ENCODE results near the gene RPL10A. TPM values are rescaled to one million over a fixed set of nuclear protein-coding genes. Genes with fewer than 3 reads are reported as not detected.

Gene RPL10A
- total and polyA plus RNA-seq, 4 donors = 834 to 2,391 (median 1,469) TPM

GRCh38 chr6:35491558-35492257 lies 23.5 kb downstream of the RPL10A start:
- Histone ChIP-seq H3K4me1 (ENCODE audit: control insufficient read depth in 1 of 2, insufficient read depth in 2 of 2, low read length in 2 of 2) (no peaks in the 10 kb centered on the region), H3K36me3 (ENCODE audit: control insufficient read depth in 1 of 2, insufficient read depth in 2 of 2, low read length in 1 of 2) (no peaks in the 10 kb centered on the region), H3K27ac (ENCODE audit: low read depth in 1 of 2, low read length in 2 of 2) (peak overlapping the region; percentile 91 to 92), H3K27me3 (ENCODE audit: control insufficient read depth in 1 of 2, insufficient read depth in 2 of 2, low read length in 1 of 2) (no peaks in the 10 kb centered on the region), H3K4me3 (ENCODE audit: low read length in 2 of 2) (no peak overlapping the region), H3K9me3 (ENCODE audit: control insufficient read depth, low read length) (no peaks in the 10 kb centered on the region)
- 42 to 50% methylated on average over 5 of the region's 5 CpGs for WGBS, 2 donors
- no peak for DNase-seq
- intact Hi-C loops (cut with DNase I) = no loop called here
- no peak for ATAC-seq (ENCODE audit: low FRiP score)

GRCh38 chr6:35492258-35492973 lies 24.2 kb downstream of the RPL10A start:
- H3K4me1 ChIP-seq (ENCODE audit: control insufficient read depth in 1 of 2, insufficient read depth in 2 of 2, low read length in 2 of 2) = no peaks in the 10 kb centered on the region
- 39% methylated on average over 7 of the region's 7 CpGs for WGBS, 2 donors
- ATAC-seq (ENCODE audit: low FRiP score) = no peak
- DNase-seq = no peak
- no peaks in the 10 kb centered on the region for H3K27me3 ChIP-seq (ENCODE audit: control insufficient read depth in 1 of 2, insufficient read depth in 2 of 2, low read length in 1 of 2)
- H3K9me3 ChIP-seq (ENCODE audit: control insufficient read depth, low read length) = no peaks in the 10 kb centered on the region
- peak overlapping the region; percentile 21 to 92 for H3K27ac ChIP-seq (ENCODE audit: low read depth in 1 of 2, low read length in 2 of 2)
- intact Hi-C loops (cut with DNase I) = no loop called here
- no peak overlapping the region for H3K4me3 ChIP-seq (ENCODE audit: low read length in 2 of 2)
- no peaks in the 10 kb centered on the region for H3K36me3 ChIP-seq (ENCODE audit: control insufficient read depth in 1 of 2, insufficient read depth in 2 of 2, low read length in 1 of 2)

DNA sequence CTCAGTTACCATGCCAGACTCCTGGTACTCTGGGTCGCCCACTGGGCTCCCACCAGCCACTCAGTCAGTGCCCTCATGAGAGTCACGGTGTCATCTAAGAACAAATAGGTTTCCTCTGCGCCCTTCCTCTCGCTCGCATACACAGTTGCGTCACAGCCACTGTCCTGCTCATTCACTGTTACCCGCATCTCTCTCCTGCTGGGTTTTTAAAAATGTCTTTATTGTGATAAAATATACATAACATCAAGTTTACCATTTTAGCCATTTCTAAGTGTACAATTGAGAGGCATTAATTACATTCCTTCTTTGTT lies 24.7 kb downstream of the RPL10A start:
- intact Hi-C loops (cut with DNase I) = no loop called here
- H3K4me3 ChIP-seq (ENCODE audit: low read length in 2 of 2) = no peak overlapping the region

DNA sequence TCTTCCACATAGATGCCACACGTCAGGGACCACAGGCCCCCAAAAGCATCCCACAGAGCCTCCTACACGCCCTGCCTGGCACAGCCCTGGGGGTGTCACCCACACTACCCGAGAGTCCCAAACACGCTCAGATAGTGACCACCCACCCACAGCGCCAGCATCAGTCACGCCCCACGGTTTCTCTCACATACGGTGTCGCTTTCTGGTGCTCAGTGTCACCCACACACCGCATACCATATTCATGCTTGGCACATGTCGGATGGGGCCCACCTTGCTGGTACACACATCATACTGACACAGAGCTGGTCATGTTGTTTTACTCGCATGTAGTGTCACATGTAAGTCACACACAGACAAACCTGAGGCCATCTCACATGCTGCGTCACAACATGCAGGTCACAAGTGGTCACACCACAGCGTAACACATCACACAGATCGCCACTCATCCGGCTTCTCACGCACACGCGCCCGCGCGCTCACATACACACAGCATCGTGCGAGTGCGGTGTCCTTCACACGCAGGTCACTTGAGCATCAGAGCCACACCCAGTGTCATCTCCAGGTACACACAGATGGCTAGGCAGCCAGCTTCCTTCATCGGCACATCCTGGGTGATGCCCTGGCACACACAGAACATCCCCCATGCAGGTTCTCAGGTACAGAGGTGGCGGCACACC lies 25.2 kb downstream of the RPL10A start:
- WGBS, 2 donors = 76 to 83% methylated on average over 28 of the region's 28 CpGs
- DNase-seq (peak in 1 of 2 donors; percentile 26), ATAC-seq (ENCODE audit: low FRiP score) (no peak)
- Histone ChIP-seq H3K36me3 (ENCODE audit: control insufficient read depth in 1 of 2, insufficient read depth in 2 of 2, low read length in 1 of 2) (no peaks in the 10 kb centered on the region), H3K27me3 (ENCODE audit: control insufficient read depth in 1 of 2, insufficient read depth in 2 of 2, low read length in 1 of 2) (no peaks in the 10 kb centered on the region), H3K4me3 (ENCODE audit: low read length in 2 of 2) (no peak overlapping the region), H3K4me1 (ENCODE audit: control insufficient read depth in 1 of 2, insufficient read depth in 2 of 2, low read length in 2 of 2) (no peaks in the 10 kb centered on the region), H3K27ac (ENCODE audit: low read depth in 1 of 2, low read length in 2 of 2) (no peak overlapping the region), H3K9me3 (ENCODE audit: control insufficient read depth, low read length) (no peaks in the 10 kb centered on the region)
- intact Hi-C loops (cut with DNase I) = no loop called here

More for the DNA sequence above, 24.7 kb downstream of the RPL10A start:
- Histone ChIP-seq H3K36me3 (ENCODE audit: control insufficient read depth in 1 of 2, insufficient read depth in 2 of 2, low read length in 1 of 2) (no peaks in the 10 kb centered on the region), H3K9me3 (ENCODE audit: control insufficient read depth, low read length) (no peaks in the 10 kb centered on the region), H3K27ac (ENCODE audit: low read depth in 1 of 2, low read length in 2 of 2) (peak overlapping the region in 1 of 2 donors; percentile 92), H3K4me1 (ENCODE audit: control insufficient read depth in 1 of 2, insufficient read depth in 2 of 2, low read length in 2 of 2) (no peaks in the 10 kb centered on the region), H3K27me3 (ENCODE audit: control insufficient read depth in 1 of 2, insufficient read depth in 2 of 2, low read length in 1 of 2) (no peaks in the 10 kb centered on the region)
- 86 to 87% methylated on average over 7 of the region's 7 CpGs for WGBS, 2 donors
- DNase-seq (no peak), ATAC-seq (ENCODE audit: low FRiP score) (no peak)

- no peak for ATAC-seq (ENCODE audit: low FRiP score)
- intact Hi-C loops (cut with DNase I) = no loop called here
- DNase-seq = no peak
- 3% methylated on average over 3 to 4 of the region's 4 CpGs for WGBS, 2 donors
- H3K4me1 ChIP-seq (ENCODE audit: control insufficient read depth in 1 of 2, insufficient read depth in 2 of 2, low read length in 2 of 2) = no peaks in the 10 kb centered on the region
- peak overlapping the region in 1 of 2 donors; percentile 1 for H3K4me3 ChIP-seq (ENCODE audit: low read length in 2 of 2)
- no peaks in the 10 kb centered on the region for H3K27me3 ChIP-seq (ENCODE audit: control insufficient read depth in 1 of 2, insufficient read depth in 2 of 2, low read length in 1 of 2)
- H3K27ac ChIP-seq (ENCODE audit: low read depth in 1 of 2, low read length in 2 of 2) = peak overlapping the region in 1 of 2 donors; percentile 66
- no peaks in the 10 kb centered on the region for H3K36me3 ChIP-seq (ENCODE audit: control insufficient read depth in 1 of 2, insufficient read depth in 2 of 2, low read length in 1 of 2)
- no peaks in the 10 kb centered on the region for H3K9me3 ChIP-seq (ENCODE audit: control insufficient read depth, low read length)
Observed at GRCh38 chr6:35494161-35494563, 26.0 kb downstream of the RPL10A start.

- no peaks in the 10 kb centered on the region for H3K4me1 ChIP-seq (ENCODE audit: control insufficient read depth in 1 of 2, insufficient read depth in 2 of 2, low read length in 2 of 2)
- WGBS, 2 donors = 17 to 23% methylated on average over 9 of the region's 9 CpGs
- DNase-seq = no peak
Observed at GRCh38 chr6:35495258-35496035, 27.2 kb downstream of the RPL10A start.

GRCh38 chr6:35496036-35496840 lies 28.0 kb downstream of the RPL10A start:
- peak; percentile 58 for ATAC-seq (ENCODE audit: low FRiP score)
- peak overlapping the region; percentile 95 for H3K4me3 ChIP-seq (ENCODE audit: low read length in 2 of 2)
- H3K27me3 ChIP-seq (ENCODE audit: control insufficient read depth in 1 of 2, insufficient read depth in 2 of 2, low read length in 1 of 2) = no peaks in the 10 kb centered on the region
- WGBS, 2 donors = 2 to 3% methylated on average over 47 to 63 of the region's 63 CpGs
- peak overlapping the region; percentile 79 to 87 for H3K27ac ChIP-seq (ENCODE audit: low read depth in 1 of 2, low read length in 2 of 2)
- DNase-seq = peak in 1 of 2 donors; percentile 88
- no peaks in the 10 kb centered on the region for H3K36me3 ChIP-seq (ENCODE audit: control insufficient read depth in 1 of 2, insufficient read depth in 2 of 2, low read length in 1 of 2)
- H3K4me1 ChIP-seq (ENCODE audit: control insufficient read depth in 1 of 2, insufficient read depth in 2 of 2, low read length in 2 of 2) = no peaks in the 10 kb centered on the region
- intact Hi-C loops (cut with DNase I) = loop anchor here in 1 of 2 donors (2.0 kb wide), 1 partner anchor 27 kb away; the partner anchor contains the start of gene RPL10A
- H3K9me3 ChIP-seq (ENCODE audit: control insufficient read depth, low read length) = no peaks in the 10 kb centered on the region

More at GRCh38 chr6:35495258-35496035, 27.2 kb downstream of the RPL10A start:
- H3K36me3 ChIP-seq (ENCODE audit: control insufficient read depth in 1 of 2, insufficient read depth in 2 of 2, low read length in 1 of 2) = no peaks in the 10 kb centered on the region
- intact Hi-C loops (cut with DNase I) = loop anchor here in 1 of 2 donors (2.0 kb wide), 1 partner anchor 27 kb away; the partner anchor contains the start of gene RPL10A
- ATAC-seq (ENCODE audit: low FRiP score) = no peak
- no peaks in the 10 kb centered on the region for H3K9me3 ChIP-seq (ENCODE audit: control insufficient read depth, low read length)
- peak overlapping the region; percentile 14 to 66 for H3K27ac ChIP-seq (ENCODE audit: low read depth in 1 of 2, low read length in 2 of 2)
- H3K27me3 ChIP-seq (ENCODE audit: control insufficient read depth in 1 of 2, insufficient read depth in 2 of 2, low read length in 1 of 2) = no peaks in the 10 kb centered on the region
- peak overlapping the region; percentile 95 for H3K4me3 ChIP-seq (ENCODE audit: low read length in 2 of 2)
